Liver (tissue), 9 donors: Measurements from ENCODE around the gene MYO10. TPM values are rescaled to one million over a fixed set of nuclear protein-coding genes. Genes with fewer than 3 reads are reported as not detected.

Experiments
- DNase-seq: peaks from one replicate; pipeline ENCODE4 v3.0.0-alpha.2; 2017; ENCODE audit warnings: low spot score
- H3K27ac ChIP-seq, 2 donors: one replicate each; pipeline ENCODE4 v1.7.0; 2013; ENCODE audit warnings: inconsistent platforms in 2 of 2, low read length in 2 of 2, control low read depth in 1 of 2, low read depth in 1 of 2, mild to moderate bottlenecking in 1 of 2
- H3K27me3 ChIP-seq, 4 donors: one replicate each; pipeline versions ENCODE4 v1.6.1 to v1.7.0; 2013; ENCODE audit warnings: low read length in 3 of 4, inconsistent platforms in 1 of 4, mild to moderate bottlenecking in 1 of 4, moderate library complexity in 1 of 4; ENCODE audit not compliant: control insufficient read depth in 4 of 4, insufficient read depth in 4 of 4
- H3K36me3 ChIP-seq, 4 donors: one replicate each; pipeline versions ENCODE4 v1.6.1 to v1.7.0; 2013; ENCODE audit warnings: low read length in 3 of 4, mild to moderate bottlenecking in 3 of 4, low read depth in 1 of 4, moderate library complexity in 1 of 4; ENCODE audit not compliant: control insufficient read depth in 4 of 4, insufficient read depth in 3 of 4
- H3K4me1 ChIP-seq, 4 donors: one replicate each; pipeline versions ENCODE4 v1.6.1 to v1.7.0; 2013; ENCODE audit warnings: low read length in 3 of 4, mild to moderate bottlenecking in 3 of 4, moderate library complexity in 1 of 4; ENCODE audit not compliant: control insufficient read depth in 4 of 4, insufficient read depth in 4 of 4
- H3K4me3 ChIP-seq, 3 donors: one replicate each; pipeline versions ENCODE4 v1.6.1 to v1.7.0; 2013; ENCODE audit warnings: low read length in 3 of 3, control low read depth in 1 of 3, low read depth in 1 of 3, mild to moderate bottlenecking in 1 of 3
- H3K9ac ChIP-seq, 2 donors: one replicate each; pipeline ENCODE4 v1.7.0; 2013; ENCODE audit warnings: low read length in 2 of 2, mild to moderate bottlenecking in 2 of 2, moderate library complexity in 2 of 2, control low read depth in 1 of 2, low read depth in 1 of 2
- H3K9me3 ChIP-seq, 4 donors: one replicate each; pipeline versions ENCODE4 v1.6.1 to v1.7.0; 2013; ENCODE audit warnings: low read length in 3 of 4; ENCODE audit not compliant: control insufficient read depth in 4 of 4
- ATF3 ChIP-seq: IDR thresholded peaks from 2 replicates; pipeline ENCODE4 v1.6.1; 2016; ENCODE audit warnings: antibody characterized with exemption
- CTCF ChIP-seq: fragments of 150-350 bp; IDR thresholded peaks from 2 replicates; pipeline ENCODE4 v1.5.1; 2017; ENCODE audit warnings: improper control_type of control experiment, low read depth, low read length; ENCODE audit not compliant: missing input control
- EGR1 ChIP-seq, 2 donors: IDR thresholded peaks; 2 replicates each; pipeline ENCODE4 v1.6.1; 2016 to 2018; ENCODE audit warnings: antibody characterized with exemption in 2 of 2, low read depth in 2 of 2
- FOXA1 ChIP-seq: IDR thresholded peaks from 2 replicates; pipeline ENCODE4 v1.6.1; 2016; ENCODE audit warnings: antibody characterized with exemption
- FOXA2 ChIP-seq: IDR thresholded peaks from 2 replicates; pipeline ENCODE4 v1.6.1; 2016; ENCODE audit warnings: antibody characterized with exemption
- GABPA ChIP-seq, 2 donors: IDR thresholded peaks in 1 of 2; conservative IDR thresholded peaks in 1 of 2; 2 replicates each; pipeline ENCODE4 v1.6.1; 2016; ENCODE audit warnings: antibody characterized with exemption in 2 of 2, mild to moderate bottlenecking in 1 of 2, moderate library complexity in 1 of 2
- HNF4A ChIP-seq, 2 donors: conservative IDR thresholded peaks; 2 replicates each; pipeline ENCODE4 v1.6.1; 2016; ENCODE audit warnings: antibody characterized with exemption in 2 of 2, mild to moderate bottlenecking in 2 of 2
- HNF4G ChIP-seq: IDR thresholded peaks from 2 replicates; pipeline ENCODE4 v1.6.1; 2016; ENCODE audit warnings: antibody characterized with exemption
- JUND ChIP-seq, 2 donors: IDR thresholded peaks; 2 replicates each; pipeline ENCODE4 v1.6.1; 2016; ENCODE audit warnings: antibody characterized with exemption in 2 of 2
- MAX ChIP-seq: IDR thresholded peaks from 2 replicates; pipeline ENCODE4 v1.6.1; 2016; ENCODE audit warnings: antibody characterized with exemption
- NR2F2 ChIP-seq: IDR thresholded peaks from 2 replicates; pipeline ENCODE4 v1.6.1; 2016; ENCODE audit warnings: antibody characterized with exemption
- RAD21 ChIP-seq, 2 donors: IDR thresholded peaks; 2 replicates each; pipeline ENCODE4 v1.6.1; 2016; ENCODE audit warnings: antibody characterized with exemption in 2 of 2, mild to moderate bottlenecking in 2 of 2
- REST ChIP-seq: IDR thresholded peaks from 2 replicates; pipeline ENCODE4 v1.6.1; 2016; ENCODE audit warnings: antibody characterized with exemption, mild to moderate bottlenecking
- RXRA ChIP-seq, 2 donors: IDR thresholded peaks; 2 replicates each; pipeline ENCODE4 v1.6.1; 2017 to 2018; ENCODE audit warnings: antibody characterized with exemption in 2 of 2, mild to moderate bottlenecking in 1 of 2
- SP1 ChIP-seq: IDR thresholded peaks from 2 replicates; pipeline ENCODE4 v1.6.1; 2018; ENCODE audit warnings: antibody characterized with exemption, mild to moderate bottlenecking
- TAF1 ChIP-seq: conservative IDR thresholded peaks from 2 replicates; pipeline ENCODE4 v1.6.1; 2016; ENCODE audit warnings: antibody characterized with exemption, mild to moderate bottlenecking
- YY1 ChIP-seq: IDR thresholded peaks from 2 replicates; pipeline ENCODE4 v1.6.1; 2016; ENCODE audit warnings: antibody characterized with exemption, mild to moderate bottlenecking
- ZBTB33 ChIP-seq: IDR thresholded peaks from 2 replicates; pipeline ENCODE4 v1.6.1; 2016; ENCODE audit warnings: antibody characterized with exemption
- WGBS: extraction: QIAGEN DNeasy Blood & Tissue Kit; methylation state at CpG from one replicate; pipeline ENCODE4 v1.1.7; 2013; 5-methylcytosine and 5-hydroxymethylcytosine counted together
- polyA plus RNA-seq, 2 donors: library from polyadenylated mRNA; stranded (reverse) in 1 of 2; unstranded in 1 of 2; fragments of 200-250 nt in 1 of 2; fragments of >200 nt in 1 of 2; fragmentation: Nextera tagmentation in 1 of 2; extraction: Ambion mirVana in 1 of 2; gene quantifications; one replicate each; pipeline versions ENCODE4 v1.2.1 to v1.2.3, GENCODE V29; 2013 to 2015
- total RNA-seq, 2 donors: library from RNA; depleted of rRNA; stranded (reverse); fragments of >200 nt; gene quantifications; one replicate each; pipeline ENCODE4 v1.2.3, GENCODE V29; 2014
- donor health status: healthy.
- donor health status: healthy.
- donor health status: healthy.
- donor health status: healthy.
- donor health status: healthy.

Gene MYO10
- total and polyA plus RNA-seq, 4 donors, result 4.3 to 15.3 (median 7.1) TPM

GRCh38 chr5:16685069-16685468 lies 251.0 kb downstream of the MYO10 start:
- no peaks in the 10 kb centered on the region for H3K27me3 ChIP-seq
- TF ChIP-seq ATF3 (no peak), FOXA2 (no peak), CTCF (no peak), HNF4G (no peak), YY1 (no peak), JUND (IDR thresholded peaks at IDR 0.05) (no peak), REST (no peak), NR2F2 (no peak), FOXA1 (no peak), RXRA (IDR thresholded peaks at IDR 0.05) (no peak), SP1 (no peak), GABPA (IDR thresholded peaks at IDR 0.05 in 1 of 2, conservative IDR thresholded peaks at IDR 0.05 in 1 of 2) (no peak), MAX (no peak), RAD21 (IDR thresholded peaks at IDR 0.05) (no peak), TAF1 (no peak), ZBTB33 (no peak), EGR1 (IDR thresholded peaks at IDR 0.05; ENCODE audit: low read depth in 2 of 2) (no peak), HNF4A (conservative IDR thresholded peaks at IDR 0.05) (no peak)
- 61% methylated on average over 4 of the region's 4 CpGs for WGBS
- no peaks in the 10 kb centered on the region for H3K4me1 ChIP-seq
- no peak for DNase-seq
- no peaks in the 10 kb centered on the region for H3K9me3 ChIP-seq
- no peak overlapping the region for H3K27ac ChIP-seq
- no peak overlapping the region for H3K9ac ChIP-seq
- peaks cover 0 to 3% (median 2%) of the 10 kb centered on the region in 4 donors for H3K36me3 ChIP-seq
- no peak overlapping the region for H3K4me3 ChIP-seq
